Common myeloid progenitor, CD34-positive (primary cell): Measurements from ENCODE around the gene JAK1.
A peak's percentile ranks its signal among the peaks of the same experiment; 100 is the strongest.
"Not testable (repeated sequence)": the region's sequence is repeated elsewhere in the genome, so short reads cannot be mapped to it uniquely, and the experiment has no call there.

Source experiments
- CTCF ChIA-PET: fragments of 350-600 bp; sonication (Branson Sonifier 250); formaldehyde crosslinking; loops from one replicate; lab custom pipeline; 2021; ENCODE audit warnings: antibody characterized with exemption; lab: Charles Lee
- POLR2A ChIA-PET: fragments of 350-600 bp; sonication (Branson Sonifier 250); formaldehyde crosslinking; loops from one replicate; lab custom pipeline; 2021; ENCODE audit warnings: antibody characterized with exemption; lab: Charles Lee
- DNase-seq, 3 donors: peaks; one replicate each; pipeline versions ENCODE4 v3.0.0 to v3.0.0-alpha.2; 2013
- H3K27ac ChIP-seq, 2 experiments: 1 replicate in 1 of 2; 2 replicates in 1 of 2; pipeline ENCODE4 v1.7.0; 2013; ENCODE audit warnings: inconsistent platforms in 2 of 2, low read length in 2 of 2, mild to moderate bottlenecking in 2 of 2, low read depth in 1 of 2, moderate library complexity in 1 of 2; ENCODE audit not compliant: severe bottlenecking in 2 of 2, insufficient read depth in 1 of 2, poor library complexity in 1 of 2
- H3K27me3 ChIP-seq, 5 experiments: replicated peaks in 2 of 5; 1 replicate in 3 of 5; 2 replicates in 2 of 5; pipeline versions ENCODE4 v1.6.1 to v1.7.0; 2013; ENCODE audit warnings: low read length in 4 of 5, mild to moderate bottlenecking in 2 of 5, moderate library complexity in 2 of 5, inconsistent platforms in 1 of 5; ENCODE audit not compliant: insufficient read depth in 5 of 5, control insufficient read depth in 4 of 5
- H3K36me3 ChIP-seq, 4 experiments: 1 replicate in 2 of 4; 2 replicates in 2 of 4; pipeline versions ENCODE4 v1.6.1 to v1.7.0; 2013; ENCODE audit warnings: low read length in 3 of 4, control low read depth in 1 of 4, mild to moderate bottlenecking in 1 of 4; ENCODE audit not compliant: control insufficient read depth in 4 of 4, insufficient read depth in 4 of 4
- H3K4me1 ChIP-seq, 4 experiments: 1 replicate in 3 of 4; 2 replicates in 1 of 4; pipeline versions ENCODE4 v1.6.1 to v1.7.1; 2013; ENCODE audit warnings: low read length in 3 of 4, mild to moderate bottlenecking in 3 of 4, control low read depth in 1 of 4, inconsistent platforms in 1 of 4, moderate library complexity in 1 of 4; ENCODE audit not compliant: control insufficient read depth in 4 of 4, insufficient read depth in 4 of 4; ENCODE audit errors: control extremely low read depth in 1 of 4
- H3K4me3 ChIP-seq, 7 experiments: 1 replicate in 4 of 7; 2 replicates in 3 of 7; pipeline versions ENCODE4 v1.5.1 to v1.7.0; 2013; ENCODE audit warnings: mild to moderate bottlenecking in 7 of 7, low read length in 6 of 7, moderate library complexity in 6 of 7, inconsistent platforms in 2 of 7, low read depth in 2 of 7, control low read depth in 1 of 7; ENCODE audit not compliant: insufficient read depth in 4 of 7, control insufficient read depth in 1 of 7; ENCODE audit errors: extremely low read depth in 1 of 7
- H3K9me3 ChIP-seq, 5 experiments: 1 replicate in 4 of 5; 2 replicates in 1 of 5; pipeline versions ENCODE4 v1.6.1 to v1.7.1; 2013; ENCODE audit warnings: low read length in 4 of 5, mild to moderate bottlenecking in 2 of 5, inconsistent platforms in 1 of 5, low read depth in 1 of 5, moderate library complexity in 1 of 5; ENCODE audit not compliant: control insufficient read depth in 4 of 5, insufficient read depth in 2 of 5; ENCODE audit errors: control extremely low read depth in 1 of 5
- WGBS: methylation state at CpG from one replicate; pipeline ENCODE4 v1.1.5; 2013; ENCODE audit not compliant: insufficient coverage; 5-methylcytosine and 5-hydroxymethylcytosine counted together

JAK1 gene

DNA sequence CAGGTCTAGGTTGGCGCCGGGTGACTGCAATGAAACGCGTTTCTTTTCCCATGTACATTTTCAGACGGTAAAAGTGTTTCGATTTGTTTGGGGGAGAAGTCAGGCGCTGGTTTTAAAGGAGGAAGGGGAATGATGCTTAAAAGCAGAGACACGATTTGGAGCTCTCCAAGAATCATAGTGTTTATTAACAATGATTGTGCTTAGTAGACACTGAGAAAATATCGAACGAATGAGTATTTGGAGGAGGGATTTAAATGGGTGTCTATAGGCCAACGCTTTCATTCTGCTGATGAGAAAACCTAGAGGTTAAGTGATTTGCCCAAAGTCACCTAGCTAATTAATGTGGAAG, 36.9 kb upstream of the JAK1 start:
- H3K4me1 ChIP-seq, result peaks cover 8 to 32% (median 24%) of the 10 kb centered on the region in 4 experiments
- ChIA-PET POLR2A (interaction anchor here (0.6 kb wide), 1 partner anchor 10 kb away, joined by 3 read pairs; no protein-coding TSS in a partner anchor), CTCF (interaction anchor here (0.6 to 1.8 kb wide), 3 partner anchors 8 to 502 kb away, joined by 3 to 8 read pairs (median 4); no protein-coding TSS in a partner anchor)
- H3K36me3 ChIP-seq, result no peaks in the 10 kb centered on the region
- H3K27ac ChIP-seq, result no peak overlapping the region
- DNase-seq, result no peak
- H3K4me3 ChIP-seq, result peak overlapping the region; percentile 57 to 82 (median 72)
- no peaks in the 10 kb centered on the region for H3K27me3 ChIP-seq
- peaks cover 0 to 4% (median 1%) of the 10 kb centered on the region in 5 experiments for H3K9me3 ChIP-seq
- 12% methylated on average over 10 of the region's 11 CpGs for WGBS

DNA sequence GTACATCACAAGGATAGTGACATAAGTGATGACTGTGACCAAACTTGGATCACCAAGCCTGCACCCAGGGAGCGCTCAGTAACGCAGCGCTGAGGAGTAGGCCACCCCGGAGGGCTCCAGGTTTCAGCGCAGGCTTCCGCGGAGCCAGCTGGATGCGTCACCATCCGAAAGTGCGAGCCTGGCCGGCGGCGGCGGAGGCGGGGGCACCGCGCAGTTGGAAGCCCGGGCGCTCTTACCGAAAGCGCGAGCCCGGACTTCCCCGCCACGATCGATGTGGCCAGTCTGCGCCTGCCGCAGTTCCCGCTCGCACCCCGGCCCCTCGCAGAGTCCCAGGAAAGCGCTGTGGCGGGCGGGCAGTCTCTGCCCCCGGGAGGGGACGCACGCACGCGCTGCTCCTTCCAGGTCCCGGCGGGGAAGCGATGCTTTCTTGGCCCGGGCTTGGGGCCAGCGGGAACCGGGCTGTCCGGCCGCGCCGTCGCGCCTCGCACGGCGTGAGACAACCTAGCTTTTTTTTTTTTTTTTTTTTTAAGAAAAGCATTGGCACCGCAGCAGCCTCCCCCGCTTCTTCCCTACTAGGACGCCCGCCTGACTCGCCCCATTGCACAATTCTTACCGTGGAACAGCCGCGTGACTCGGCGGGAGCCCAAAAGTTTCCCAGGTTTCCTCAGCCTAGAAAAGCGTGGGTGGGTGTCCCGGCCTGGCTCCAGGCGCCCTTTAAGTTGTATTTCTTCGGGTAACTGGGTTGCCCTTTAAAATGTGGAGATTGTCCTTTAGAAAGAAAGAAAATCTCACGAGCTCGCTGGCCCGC, 36.4 kb upstream of the JAK1 start:
- ChIA-PET POLR2A (interaction anchor here (0.6 to 1.8 kb wide), 3 partner anchors 10 to 24 kb away, joined by 3 to 7 read pairs (median 5); no protein-coding TSS in a partner anchor), CTCF (interaction anchor here (0.6 to 1.8 kb wide), 6 partner anchors 9 to 502 kb away, joined by 3 to 8 read pairs (median 3); partner anchors contain the start of gene JAK1)
- Histone ChIP-seq H3K36me3 (peaks cover 0 to under 1% (median 0%) of the 10 kb centered on the region in 4 experiments), H3K9me3 (peaks cover 0 to 6% (median 2%) of the 10 kb centered on the region in 5 experiments), H3K27me3 (no peaks in the 10 kb centered on the region), H3K27ac (no peak overlapping the region), H3K4me3 (peak overlapping the region; percentile 57 to 82 (median 72)), H3K4me1 (peaks cover 8 to 29% (median 23%) of the 10 kb centered on the region in 4 experiments)
- WGBS, result under 1% methylated on average over 58 of the region's 72 CpGs
- peak; percentile 63 to 90 (median 85) for DNase-seq

GRCh38 chr1:65002156-65002507, 35.8 kb upstream of the JAK1 start:
- peak in 1 of 3 donors; percentile 7 for DNase-seq
- whole genome bisulfite sequencing, result 70% methylated on average over 10 of the region's 12 CpGs
- Histone ChIP-seq H3K4me3 (peak overlapping the region; percentile 8 to 82 (median 72)), H3K4me1 (peaks cover 8 to 29% (median 23%) of the 10 kb centered on the region in 4 experiments), H3K9me3 (peaks cover 0 to 7% (median 2%) of the 10 kb centered on the region in 5 experiments), H3K27ac (no peak overlapping the region), H3K36me3 (peaks cover 0 to 2% (median 0%) of the 10 kb centered on the region in 4 experiments), H3K27me3 (no peaks in the 10 kb centered on the region)
- ChIA-PET POLR2A (interaction anchor here (1.8 kb wide), 2 partner anchors 21 to 25 kb away, joined by 5 to 7 read pairs; no protein-coding TSS in a partner anchor), CTCF (interaction anchor here (0.9 to 1.8 kb wide), 6 partner anchors 9 to 37 kb away, joined by 3 to 8 read pairs (median 3); partner anchors contain the start of gene JAK1)

GRCh38 chr1:65001231-65001792, 35.0 kb upstream of the JAK1 start:
- DNase-seq, result peak; percentile 82 to 88 (median 83)
- Histone ChIP-seq H3K4me3 (peak overlapping the region in 5 of 7 experiments; percentile 19 to 79 (median 53)), H3K9me3 (peaks cover 0 to 7% (median 2%) of the 10 kb centered on the region in 5 experiments), H3K36me3 (peaks cover 0 to 2% (median 0%) of the 10 kb centered on the region in 4 experiments), H3K4me1 (peaks cover 8 to 29% (median 21%) of the 10 kb centered on the region in 4 experiments), H3K27ac (no peak overlapping the region), H3K27me3 (no peaks in the 10 kb centered on the region)
- POLR2A ChIA-PET, result interaction anchor here (1.4 to 1.8 kb wide), 3 partner anchors 20 to 36 kb away, joined by 5 to 8 read pairs (median 7); partner anchors contain the start of gene JAK1
- WGBS, result 4% methylated on average over 12 of the region's 18 CpGs
- CTCF ChIA-PET, result interaction anchor here (1.0 to 3.1 kb wide), 5 partner anchors 10 to 36 kb away, joined by 3 to 10 read pairs (median 4); no protein-coding TSS in a partner anchor

GRCh38 chr1:64998425-64998948, 32.1 kb upstream of the JAK1 start:
- H3K27ac ChIP-seq, H3K36me3 ChIP-seq, H3K9me3 ChIP-seq, H3K27me3 ChIP-seq, DNase-seq, H3K4me3 ChIP-seq, POLR2A ChIA-PET: not testable (repeated sequence)
- WGBS, result 100% methylated on average over 3 of the region's 4 CpGs
- peaks cover 8 to 27% (median 21%) of the 10 kb centered on the region in 4 experiments for H3K4me1 ChIP-seq
- CTCF ChIA-PET, result interaction anchor here (1.3 to 3.1 kb wide), 2 partner anchors 13 to 151 kb away, joined by 3 to 10 read pairs; no protein-coding TSS in a partner anchor

DNA sequence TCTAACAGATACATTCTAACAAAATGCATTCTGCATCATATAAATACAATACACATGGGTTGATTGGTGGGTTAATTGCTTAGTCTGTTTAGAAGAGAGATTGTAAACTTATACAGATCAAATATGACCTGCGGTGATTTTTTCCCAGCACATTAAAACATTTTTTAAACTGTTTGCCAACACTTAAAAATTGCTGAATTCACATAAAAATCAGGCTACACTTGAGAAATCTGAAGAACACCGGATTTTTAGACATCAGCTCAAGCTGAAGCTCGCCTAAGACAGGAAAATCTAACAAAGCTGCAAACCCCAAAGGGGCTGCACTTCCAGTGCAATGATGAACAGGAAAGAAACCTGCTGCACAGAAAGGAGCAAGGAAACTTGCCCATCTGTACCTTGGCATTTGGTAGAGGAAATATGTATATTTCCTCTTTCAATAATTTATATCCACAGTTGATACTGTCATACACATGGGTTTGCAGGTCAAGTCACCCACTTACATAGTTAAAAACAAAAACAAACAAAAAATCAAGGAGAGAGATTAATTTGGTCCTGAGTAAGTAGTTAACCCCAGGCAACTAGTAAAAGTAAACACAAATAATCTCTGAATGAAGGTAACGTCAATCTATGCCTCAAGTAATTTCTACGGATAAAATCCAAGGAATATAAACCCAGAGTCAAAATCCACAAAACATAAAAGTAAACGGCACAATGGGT, 30.4 kb upstream of the JAK1 start:
- POLR2A ChIA-PET, result no interaction called here
- H3K27ac ChIP-seq, result no peak overlapping the region
- peaks cover 0 to 7% (median 2%) of the 10 kb centered on the region in 5 experiments for H3K9me3 ChIP-seq
- H3K27me3 ChIP-seq, result no peaks in the 10 kb centered on the region
- H3K4me1 ChIP-seq, result peaks cover 2 to 10% (median 9%) of the 10 kb centered on the region in 4 experiments
- no peak for DNase-seq
- 90% methylated on average over 2 of the region's 6 CpGs for WGBS
- peaks cover 0 to 4% (median 0%) of the 10 kb centered on the region in 4 experiments for H3K36me3 ChIP-seq
- H3K4me3 ChIP-seq, result no peak overlapping the region
- CTCF ChIA-PET, result no interaction called here
